GM23338 (cell line): ENCODE data around the gene RAMP3. TPM values are rescaled to one million over a fixed set of nuclear protein-coding genes. Genes with fewer than 3 reads are reported as not detected.

Experiments used
- ATAC-seq: fragments of 200-7000 bp; cut with Tn5 transposase; 3 replicates; pipeline ENCODE4 v1.9.1; 2020
- DNase-seq: peaks from one replicate; pipeline ENCODE4 v3.0.0-alpha.2; 2015; ENCODE audit warnings: low spot score
- H2AFZ ChIP-seq: fragments of 200-600 bp; sonication (generic); 2 replicates; pipeline ENCODE4 v1.8.0; 2016; ENCODE audit warnings: antibody characterized with exemption, mild to moderate bottlenecking, moderate library complexity
- H3F3A ChIP-seq: fragments of 200-600 bp; sonication (generic); replicated peaks from 2 replicates; pipeline ENCODE4 v1.8.0; 2017; ENCODE audit warnings: antibody characterized with exemption, mixed run types, low read depth
- H3K27ac ChIP-seq: fragments of 200-600 bp; sonication (generic); 2 replicates; pipeline ENCODE4 v1.6.1; 2016; ENCODE audit warnings: low read depth
- H3K27me3 ChIP-seq: fragments of 200-600 bp; sonication (generic); 2 replicates; pipeline ENCODE4 v1.8.0; 2016; ENCODE audit warnings: mild to moderate bottlenecking, mixed run types, moderate library complexity; ENCODE audit not compliant: insufficient read depth
- H3K36me3 ChIP-seq: fragments of 200-600 bp; sonication (generic); 2 replicates; pipeline ENCODE4 v1.8.0; 2016; ENCODE audit warnings: mild to moderate bottlenecking; ENCODE audit not compliant: insufficient read depth
- H3K4me1 ChIP-seq: fragments of 200-600 bp; sonication (generic); 2 replicates; pipeline ENCODE4 v1.8.0; 2016; ENCODE audit warnings: mild to moderate bottlenecking, moderate library complexity; ENCODE audit not compliant: insufficient read depth
- H3K4me2 ChIP-seq: fragments of 200-600 bp; sonication (generic); 2 replicates; pipeline ENCODE4 v1.7.1; 2017; ENCODE audit warnings: mixed run types
- H3K4me3 ChIP-seq: fragments of 200-600 bp; sonication (generic); 2 replicates; pipeline ENCODE4 v1.6.1; 2016; ENCODE audit warnings: mixed run types
- H3K79me2 ChIP-seq: fragments of 200-600 bp; sonication (generic); replicated peaks from 2 replicates; pipeline ENCODE4 v1.8.0; 2017; ENCODE audit warnings: mild to moderate bottlenecking; ENCODE audit not compliant: insufficient read depth
- H3K9me2 ChIP-seq: fragments of 200-600 bp; sonication (generic); 2 replicates; pipeline ENCODE4 v1.8.0; 2017; ENCODE audit not compliant: insufficient read depth
- H4K20me1 ChIP-seq: fragments of 200-600 bp; sonication (generic); replicated peaks from 2 replicates; pipeline ENCODE4 v1.8.0; 2017; ENCODE audit warnings: mild to moderate bottlenecking; ENCODE audit not compliant: insufficient read depth
- H3K27ac Mint-ChIP-seq: 2 replicates; pipeline ENCODE4 v1.8.0; 2020; ENCODE audit warnings: inconsistent platforms, mild to moderate bottlenecking, moderate library complexity, mixed read lengths
- H3K27me3 Mint-ChIP-seq: 3 replicates; pipeline ENCODE4 v1.8.0; 2022; ENCODE audit warnings: low read depth, mild to moderate bottlenecking, moderate library complexity, mixed read lengths, inconsistent platforms; ENCODE audit not compliant: insufficient read depth, poor library complexity
- H3K36me3 Mint-ChIP-seq: 3 replicates; pipeline ENCODE4 v1.8.0; 2021; ENCODE audit warnings: low read depth, mild to moderate bottlenecking, inconsistent platforms, moderate library complexity, mixed read lengths
- H3K4me1 Mint-ChIP-seq: 3 replicates; pipeline ENCODE4 v1.8.0; 2020; ENCODE audit warnings: mild to moderate bottlenecking, inconsistent platforms, mixed read lengths
- H3K4me3 Mint-ChIP-seq: 3 replicates; pipeline ENCODE4 v1.8.0; 2021; ENCODE audit warnings: moderate library complexity, mild to moderate bottlenecking, inconsistent platforms, mixed read lengths
- H3K9me3 Mint-ChIP-seq: 3 replicates; pipeline ENCODE4 v1.8.0; 2020; ENCODE audit warnings: moderate library complexity, mild to moderate bottlenecking, inconsistent platforms, mixed read lengths
- CREB1 ChIP-seq: fragments of 250-450 bp; sonication (Bioruptor Pico); IDR thresholded peaks from 2 replicates; pipeline ENCODE4 v1.5.0; 2020; ENCODE audit warnings: low read depth, mild to moderate bottlenecking, moderate library complexity
- CTCF ChIP-seq, 2 experiments: fragments of 200-600 bp in 1 of 2; sonication (generic) in 1 of 2; conservative IDR thresholded peaks; 2 replicates each; pipeline versions ENCODE4 v1.5.1 to v1.6.1; 2016 to 2017; ENCODE audit warnings: antibody characterized with exemption in 2 of 2, low read depth in 2 of 2, mild to moderate bottlenecking in 2 of 2, moderate library complexity in 1 of 2
- ETS1 ChIP-seq: IDR thresholded peaks from 2 replicates; pipeline ENCODE4 v1.6.1; 2016; ENCODE audit warnings: antibody characterized with exemption
- EZH2 ChIP-seq: fragments of 200-600 bp; sonication (generic); IDR thresholded peaks from one replicate; pipeline ENCODE4 v1.8.0; 2017; ENCODE audit warnings: antibody characterized with exemption, mild to moderate bottlenecking, low read depth; ENCODE audit not compliant: unreplicated experiment
- EZH2phosphoT487 ChIP-seq: fragments of 200-600 bp; sonication (generic); IDR thresholded peaks from one replicate; pipeline ENCODE4 v1.8.1; 2018; ENCODE audit warnings: antibody characterized with exemption; ENCODE audit not compliant: unreplicated experiment
- JUNB ChIP-seq: IDR thresholded peaks from one replicate; pipeline ENCODE4 v1.6.1; 2016; ENCODE audit warnings: antibody characterized with exemption; ENCODE audit not compliant: unreplicated experiment
- NANOG ChIP-seq: IDR thresholded peaks from 2 replicates; pipeline ENCODE4 v1.6.1; 2016; ENCODE audit warnings: antibody characterized with exemption, borderline replicate concordance
- POLR2AphosphoS5 ChIP-seq: IDR thresholded peaks from 2 replicates; pipeline ENCODE4 v1.6.1; 2016; ENCODE audit warnings: antibody characterized with exemption, low read depth
- REST ChIP-seq: IDR thresholded peaks from one replicate; pipeline ENCODE4 v1.6.1; 2018; ENCODE audit warnings: antibody characterized with exemption; ENCODE audit not compliant: unreplicated experiment
- STAT1 ChIP-seq: IDR thresholded peaks from one replicate; pipeline ENCODE4 v1.6.1; 2016; ENCODE audit warnings: antibody characterized with exemption; ENCODE audit not compliant: unreplicated experiment
- ZNF114 ChIP-seq: fragments of 250-450 bp; sonication (Bioruptor Pico); IDR thresholded peaks from 2 replicates; pipeline ENCODE4 v1.5.0; 2020; ENCODE audit warnings: mild to moderate bottlenecking, moderate library complexity
- ZNF331 ChIP-seq: fragments of 250-450 bp; sonication (Bioruptor Pico); IDR thresholded peaks from 2 replicates; pipeline ENCODE4 v1.5.0; 2020; ENCODE audit warnings: low read depth, mild to moderate bottlenecking, moderate library complexity
- ZNF462 ChIP-seq: fragments of 250-450 bp; sonication (Bioruptor Pico); IDR thresholded peaks from 2 replicates; pipeline ENCODE4 v1.5.0; 2020; ENCODE audit warnings: mild to moderate bottlenecking, moderate library complexity
- polyA plus RNA-seq: library from polyadenylated mRNA; unstranded; fragments of >200 nt; fragmentation: Nextera tagmentation; extraction: Ambion mirVana; gene quantifications from 2 replicates; pipeline ENCODE4 v1.2.1, GENCODE V29; 2016
- total RNA-seq: library from RNA; depleted of rRNA; stranded (reverse); fragments of >200 nt; shearing (Covaris generic); gene quantifications from 2 replicates; pipeline ENCODE4 v1.2.3, GENCODE V29; 2014

The RAMP3 gene
- total and polyA plus RNA-seq, 2 experiments from 2014 or later: 1.1 to 4.6 TPM

- Mint-ChIP-seq H3K36me3 (no peaks in the 10 kb centered on the region), H3K4me3 (no peak overlapping the region), H3K9me3 (no peaks in the 10 kb centered on the region), H3K4me1 (peaks cover 21% of the 10 kb centered on the region), H3K27me3 (peaks cover 5% of the 10 kb centered on the region), H3K27ac (no peak overlapping the region)
- H4K20me1 ChIP-seq: no peaks in the 10 kb centered on the region
- no peak overlapping the region for H2AFZ ChIP-seq
- ATAC-seq: no peak
- no peaks in the 10 kb centered on the region for H3K9me2 ChIP-seq
- DNase-seq: no peak
- H3K27ac ChIP-seq: no peak overlapping the region
- H3K4me3 ChIP-seq: no peak overlapping the region
- TF ChIP-seq ZNF462 (CRISPR knock-in tag) (no peak), STAT1 (no peak), ETS1 (no peak), CTCF (conservative IDR thresholded peaks at IDR 0.05; ENCODE audit: low read depth in 2 of 2) (no peak), EZH2 (no peak), NANOG (no peak), ZNF331 (CRISPR knock-in tag) (no peak), EZH2phosphoT487 (no peak), POLR2AphosphoS5 (no peak), CREB1 (CRISPR knock-in tag) (no peak), JUNB (no peak), ZNF114 (CRISPR knock-in tag) (no peak), REST (no peak)
- H3K79me2 ChIP-seq: no peaks in the 10 kb centered on the region
- peaks cover 3% of the 10 kb centered on the region for H3K4me1 ChIP-seq
- H3K36me3 ChIP-seq: no peaks in the 10 kb centered on the region
- H3F3A ChIP-seq: no peaks in the 10 kb centered on the region
- no peaks in the 10 kb centered on the region for H3K27me3 ChIP-seq
- no peak overlapping the region for H3K4me2 ChIP-seq
These were observed 63.4 kb downstream of the RAMP3 start for GRCh38 chr7:45220846-45221618.
